Liver (tissue), 9 donors: Measurements from ENCODE around the gene PRELID1. TPM values are rescaled to one million over a fixed set of nuclear protein-coding genes. Genes with fewer than 3 reads are reported as not detected.

Experiments used
- DNase-seq: peaks from one replicate; pipeline ENCODE4 v3.0.0-alpha.2; 2017; ENCODE audit warnings: low spot score
- H3K27ac ChIP-seq, 2 donors: one replicate each; pipeline ENCODE4 v1.7.0; 2013; ENCODE audit warnings: inconsistent platforms in 2 of 2, low read length in 2 of 2, control low read depth in 1 of 2, low read depth in 1 of 2, mild to moderate bottlenecking in 1 of 2
- H3K27me3 ChIP-seq, 4 donors: one replicate each; pipeline versions ENCODE4 v1.6.1 to v1.7.0; 2013; ENCODE audit warnings: low read length in 3 of 4, inconsistent platforms in 1 of 4, mild to moderate bottlenecking in 1 of 4, moderate library complexity in 1 of 4; ENCODE audit not compliant: control insufficient read depth in 4 of 4, insufficient read depth in 4 of 4
- H3K36me3 ChIP-seq, 4 donors: one replicate each; pipeline versions ENCODE4 v1.6.1 to v1.7.0; 2013; ENCODE audit warnings: low read length in 3 of 4, mild to moderate bottlenecking in 3 of 4, low read depth in 1 of 4, moderate library complexity in 1 of 4; ENCODE audit not compliant: control insufficient read depth in 4 of 4, insufficient read depth in 3 of 4
- H3K4me1 ChIP-seq, 4 donors: one replicate each; pipeline versions ENCODE4 v1.6.1 to v1.7.0; 2013; ENCODE audit warnings: low read length in 3 of 4, mild to moderate bottlenecking in 3 of 4, moderate library complexity in 1 of 4; ENCODE audit not compliant: control insufficient read depth in 4 of 4, insufficient read depth in 4 of 4
- H3K4me3 ChIP-seq, 3 donors: one replicate each; pipeline versions ENCODE4 v1.6.1 to v1.7.0; 2013; ENCODE audit warnings: low read length in 3 of 3, control low read depth in 1 of 3, low read depth in 1 of 3, mild to moderate bottlenecking in 1 of 3
- H3K9ac ChIP-seq, 2 donors: one replicate each; pipeline ENCODE4 v1.7.0; 2013; ENCODE audit warnings: low read length in 2 of 2, mild to moderate bottlenecking in 2 of 2, moderate library complexity in 2 of 2, control low read depth in 1 of 2, low read depth in 1 of 2
- H3K9me3 ChIP-seq, 4 donors: one replicate each; pipeline versions ENCODE4 v1.6.1 to v1.7.0; 2013; ENCODE audit warnings: low read length in 3 of 4; ENCODE audit not compliant: control insufficient read depth in 4 of 4
- EGR1 ChIP-seq, 2 donors: IDR thresholded peaks; 2 replicates each; pipeline ENCODE4 v1.6.1; 2016 to 2018; ENCODE audit warnings: antibody characterized with exemption in 2 of 2, low read depth in 2 of 2
- FOXA1 ChIP-seq: IDR thresholded peaks from 2 replicates; pipeline ENCODE4 v1.6.1; 2016; ENCODE audit warnings: antibody characterized with exemption
- FOXA2 ChIP-seq: IDR thresholded peaks from 2 replicates; pipeline ENCODE4 v1.6.1; 2016; ENCODE audit warnings: antibody characterized with exemption
- GABPA ChIP-seq, 2 donors: IDR thresholded peaks in 1 of 2; conservative IDR thresholded peaks in 1 of 2; 2 replicates each; pipeline ENCODE4 v1.6.1; 2016; ENCODE audit warnings: antibody characterized with exemption in 2 of 2, mild to moderate bottlenecking in 1 of 2, moderate library complexity in 1 of 2
- HNF4A ChIP-seq, 2 donors: conservative IDR thresholded peaks; 2 replicates each; pipeline ENCODE4 v1.6.1; 2016; ENCODE audit warnings: antibody characterized with exemption in 2 of 2, mild to moderate bottlenecking in 2 of 2
- HNF4G ChIP-seq: IDR thresholded peaks from 2 replicates; pipeline ENCODE4 v1.6.1; 2016; ENCODE audit warnings: antibody characterized with exemption
- JUND ChIP-seq, 2 donors: IDR thresholded peaks; 2 replicates each; pipeline ENCODE4 v1.6.1; 2016; ENCODE audit warnings: antibody characterized with exemption in 2 of 2
- NR2F2 ChIP-seq: IDR thresholded peaks from 2 replicates; pipeline ENCODE4 v1.6.1; 2016; ENCODE audit warnings: antibody characterized with exemption
- RAD21 ChIP-seq, 2 donors: IDR thresholded peaks; 2 replicates each; pipeline ENCODE4 v1.6.1; 2016; ENCODE audit warnings: antibody characterized with exemption in 2 of 2, mild to moderate bottlenecking in 2 of 2
- RXRA ChIP-seq, 2 donors: IDR thresholded peaks; 2 replicates each; pipeline ENCODE4 v1.6.1; 2017 to 2018; ENCODE audit warnings: antibody characterized with exemption in 2 of 2, mild to moderate bottlenecking in 1 of 2
- SP1 ChIP-seq: IDR thresholded peaks from 2 replicates; pipeline ENCODE4 v1.6.1; 2018; ENCODE audit warnings: antibody characterized with exemption, mild to moderate bottlenecking
- TAF1 ChIP-seq: conservative IDR thresholded peaks from 2 replicates; pipeline ENCODE4 v1.6.1; 2016; ENCODE audit warnings: antibody characterized with exemption, mild to moderate bottlenecking
- YY1 ChIP-seq: IDR thresholded peaks from 2 replicates; pipeline ENCODE4 v1.6.1; 2016; ENCODE audit warnings: antibody characterized with exemption, mild to moderate bottlenecking
- WGBS: extraction: QIAGEN DNeasy Blood & Tissue Kit; methylation state at CpG from one replicate; pipeline ENCODE4 v1.1.7; 2013; 5-methylcytosine and 5-hydroxymethylcytosine counted together
- polyA plus RNA-seq, 2 donors: library from polyadenylated mRNA; stranded (reverse) in 1 of 2; unstranded in 1 of 2; fragments of 200-250 nt in 1 of 2; fragments of >200 nt in 1 of 2; fragmentation: Nextera tagmentation in 1 of 2; extraction: Ambion mirVana in 1 of 2; gene quantifications; one replicate each; pipeline versions ENCODE4 v1.2.1 to v1.2.3, GENCODE V29; 2013 to 2015
- total RNA-seq, 2 donors: library from RNA; depleted of rRNA; stranded (reverse); fragments of >200 nt; gene quantifications; one replicate each; pipeline ENCODE4 v1.2.3, GENCODE V29; 2014
- TF ChIP-seq, protein P1 (sequence below): IDR thresholded peaks from 2 replicates; pipeline ENCODE4 v1.6.1; 2016; ENCODE audit warnings: antibody characterized with exemption
- TF ChIP-seq, protein P2 (sequence below): IDR thresholded peaks from 2 replicates; pipeline ENCODE4 v1.6.1; 2016; ENCODE audit warnings: antibody characterized with exemption
- TF ChIP-seq, protein P3 (sequence below): IDR thresholded peaks from 2 replicates; pipeline ENCODE4 v1.6.1; 2016; ENCODE audit warnings: antibody characterized with exemption, mild to moderate bottlenecking
- TF ChIP-seq, protein P4 (sequence below): fragments of 150-350 bp; IDR thresholded peaks from 2 replicates; pipeline ENCODE4 v1.5.1; 2017; ENCODE audit warnings: improper control_type of control experiment, low read depth, low read length; ENCODE audit not compliant: missing input control
- TF ChIP-seq, protein P5 (sequence below): IDR thresholded peaks from 2 replicates; pipeline ENCODE4 v1.6.1; 2016; ENCODE audit warnings: antibody characterized with exemption
- donor health status: healthy.
- donor health status: healthy.
- donor health status: healthy.
- donor health status: healthy.
- donor health status: healthy.

PRELID1 gene
- total and polyA plus RNA-seq, 4 donors, result 47.9 to 200 (median 85.3) TPM

DNA sequence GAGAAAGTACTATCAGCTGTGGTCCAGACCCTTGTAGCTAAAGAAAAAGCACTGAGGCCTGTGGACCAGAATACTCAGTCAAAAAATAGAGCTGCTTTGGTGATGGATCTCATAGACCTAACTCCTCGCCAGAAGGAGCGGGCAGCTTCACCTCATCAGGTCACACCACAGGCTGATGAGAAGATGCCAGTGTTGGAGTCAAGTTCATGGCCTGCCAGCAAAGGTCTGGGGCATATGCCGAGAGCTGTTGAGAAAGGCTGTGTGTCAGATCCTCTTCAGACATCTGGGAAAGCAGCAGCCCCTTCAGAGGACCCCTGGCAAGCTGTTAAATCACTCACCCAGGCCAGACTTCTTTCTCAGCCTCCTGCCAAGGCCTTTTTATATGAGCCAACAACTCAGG is 9.0 kb upstream of the PRELID1 start (continued):
- TF ChIP-seq GABPA (IDR thresholded peaks at IDR 0.05 in 1 of 2, conservative IDR thresholded peaks at IDR 0.05 in 1 of 2) (no peak), JUND (IDR thresholded peaks at IDR 0.05) (no peak), HNF4G (no peak)

DNA sequence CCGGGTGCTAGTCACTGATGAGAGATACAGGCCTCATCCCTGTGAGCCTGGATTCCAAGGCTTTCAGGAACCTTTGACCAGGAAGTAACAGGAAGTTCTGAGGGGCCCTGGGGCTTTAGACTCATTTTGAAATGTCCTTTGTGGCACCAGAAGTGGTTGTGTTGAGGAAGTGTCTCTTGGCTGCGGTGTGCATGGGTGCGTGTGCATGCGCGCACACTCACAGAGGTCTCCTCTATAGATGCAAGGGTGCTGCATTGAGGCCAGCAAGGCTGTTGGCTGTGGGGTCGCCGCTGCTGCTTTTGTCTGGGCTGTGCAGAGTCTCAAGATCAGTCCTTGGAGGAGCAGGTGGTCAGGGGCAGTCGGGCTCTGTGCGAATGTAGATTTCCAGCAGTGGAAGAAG is 7.7 kb upstream of the PRELID1 start:
- no peak overlapping the region for H3K9ac ChIP-seq
- peaks cover 7 to 47% (median 44%) of the 10 kb centered on the region in 4 donors for H3K36me3 ChIP-seq
- no peak for DNase-seq
- no peaks in the 10 kb centered on the region for H3K9me3 ChIP-seq
- WGBS, result 89% methylated on average over 9 of the region's 9 CpGs
- H3K4me1 ChIP-seq, result peaks cover 0 to 6% (median 5%) of the 10 kb centered on the region in 4 donors
- H3K27ac ChIP-seq, result no peak overlapping the region
- TF ChIP-seq YY1 (no peak), FOXA1 (no peak), JUND (IDR thresholded peaks at IDR 0.05) (no peak), FOXA2 (no peak), EGR1 (IDR thresholded peaks at IDR 0.05; ENCODE audit: low read depth in 2 of 2) (no peak), HNF4A (conservative IDR thresholded peaks at IDR 0.05) (no peak), TAF1 (no peak), RAD21 (IDR thresholded peaks at IDR 0.05) (no peak), NR2F2 (no peak), RXRA (IDR thresholded peaks at IDR 0.05) (no peak), HNF4G (no peak), SP1 (no peak), GABPA (IDR thresholded peaks at IDR 0.05 in 1 of 2, conservative IDR thresholded peaks at IDR 0.05 in 1 of 2) (no peak)
- TF ChIP-seq, protein P1, sequence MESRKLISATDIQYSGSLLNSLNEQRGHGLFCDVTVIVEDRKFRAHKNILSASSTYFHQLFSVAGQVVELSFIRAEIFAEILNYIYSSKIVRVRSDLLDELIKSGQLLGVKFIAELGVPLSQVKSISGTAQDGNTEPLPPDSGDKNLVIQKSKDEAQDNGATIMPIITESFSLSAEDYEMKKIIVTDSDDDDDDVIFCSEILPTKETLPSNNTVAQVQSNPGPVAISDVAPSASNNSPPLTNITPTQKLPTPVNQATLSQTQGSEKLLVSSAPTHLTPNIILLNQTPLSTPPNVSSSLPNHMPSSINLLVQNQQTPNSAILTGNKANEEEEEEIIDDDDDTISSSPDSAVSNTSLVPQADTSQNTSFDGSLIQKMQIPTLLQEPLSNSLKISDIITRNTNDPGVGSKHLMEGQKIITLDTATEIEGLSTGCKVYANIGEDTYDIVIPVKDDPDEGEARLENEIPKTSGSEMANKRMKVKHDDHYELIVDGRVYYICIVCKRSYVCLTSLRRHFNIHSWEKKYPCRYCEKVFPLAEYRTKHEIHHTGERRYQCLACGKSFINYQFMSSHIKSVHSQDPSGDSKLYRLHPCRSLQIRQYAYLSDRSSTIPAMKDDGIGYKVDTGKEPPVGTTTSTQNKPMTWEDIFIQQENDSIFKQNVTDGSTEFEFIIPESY, result no peak
- TF ChIP-seq, protein P2, sequence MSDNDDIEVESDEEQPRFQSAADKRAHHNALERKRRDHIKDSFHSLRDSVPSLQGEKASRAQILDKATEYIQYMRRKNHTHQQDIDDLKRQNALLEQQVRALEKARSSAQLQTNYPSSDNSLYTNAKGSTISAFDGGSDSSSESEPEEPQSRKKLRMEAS, result no peak
- TF ChIP-seq, protein P3, sequence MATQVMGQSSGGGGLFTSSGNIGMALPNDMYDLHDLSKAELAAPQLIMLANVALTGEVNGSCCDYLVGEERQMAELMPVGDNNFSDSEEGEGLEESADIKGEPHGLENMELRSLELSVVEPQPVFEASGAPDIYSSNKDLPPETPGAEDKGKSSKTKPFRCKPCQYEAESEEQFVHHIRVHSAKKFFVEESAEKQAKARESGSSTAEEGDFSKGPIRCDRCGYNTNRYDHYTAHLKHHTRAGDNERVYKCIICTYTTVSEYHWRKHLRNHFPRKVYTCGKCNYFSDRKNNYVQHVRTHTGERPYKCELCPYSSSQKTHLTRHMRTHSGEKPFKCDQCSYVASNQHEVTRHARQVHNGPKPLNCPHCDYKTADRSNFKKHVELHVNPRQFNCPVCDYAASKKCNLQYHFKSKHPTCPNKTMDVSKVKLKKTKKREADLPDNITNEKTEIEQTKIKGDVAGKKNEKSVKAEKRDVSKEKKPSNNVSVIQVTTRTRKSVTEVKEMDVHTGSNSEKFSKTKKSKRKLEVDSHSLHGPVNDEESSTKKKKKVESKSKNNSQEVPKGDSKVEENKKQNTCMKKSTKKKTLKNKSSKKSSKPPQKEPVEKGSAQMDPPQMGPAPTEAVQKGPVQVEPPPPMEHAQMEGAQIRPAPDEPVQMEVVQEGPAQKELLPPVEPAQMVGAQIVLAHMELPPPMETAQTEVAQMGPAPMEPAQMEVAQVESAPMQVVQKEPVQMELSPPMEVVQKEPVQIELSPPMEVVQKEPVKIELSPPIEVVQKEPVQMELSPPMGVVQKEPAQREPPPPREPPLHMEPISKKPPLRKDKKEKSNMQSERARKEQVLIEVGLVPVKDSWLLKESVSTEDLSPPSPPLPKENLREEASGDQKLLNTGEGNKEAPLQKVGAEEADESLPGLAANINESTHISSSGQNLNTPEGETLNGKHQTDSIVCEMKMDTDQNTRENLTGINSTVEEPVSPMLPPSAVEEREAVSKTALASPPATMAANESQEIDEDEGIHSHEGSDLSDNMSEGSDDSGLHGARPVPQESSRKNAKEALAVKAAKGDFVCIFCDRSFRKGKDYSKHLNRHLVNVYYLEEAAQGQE, result no peak
- TF ChIP-seq, protein P4, sequence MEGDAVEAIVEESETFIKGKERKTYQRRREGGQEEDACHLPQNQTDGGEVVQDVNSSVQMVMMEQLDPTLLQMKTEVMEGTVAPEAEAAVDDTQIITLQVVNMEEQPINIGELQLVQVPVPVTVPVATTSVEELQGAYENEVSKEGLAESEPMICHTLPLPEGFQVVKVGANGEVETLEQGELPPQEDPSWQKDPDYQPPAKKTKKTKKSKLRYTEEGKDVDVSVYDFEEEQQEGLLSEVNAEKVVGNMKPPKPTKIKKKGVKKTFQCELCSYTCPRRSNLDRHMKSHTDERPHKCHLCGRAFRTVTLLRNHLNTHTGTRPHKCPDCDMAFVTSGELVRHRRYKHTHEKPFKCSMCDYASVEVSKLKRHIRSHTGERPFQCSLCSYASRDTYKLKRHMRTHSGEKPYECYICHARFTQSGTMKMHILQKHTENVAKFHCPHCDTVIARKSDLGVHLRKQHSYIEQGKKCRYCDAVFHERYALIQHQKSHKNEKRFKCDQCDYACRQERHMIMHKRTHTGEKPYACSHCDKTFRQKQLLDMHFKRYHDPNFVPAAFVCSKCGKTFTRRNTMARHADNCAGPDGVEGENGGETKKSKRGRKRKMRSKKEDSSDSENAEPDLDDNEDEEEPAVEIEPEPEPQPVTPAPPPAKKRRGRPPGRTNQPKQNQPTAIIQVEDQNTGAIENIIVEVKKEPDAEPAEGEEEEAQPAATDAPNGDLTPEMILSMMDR, result no peak
- TF ChIP-seq, protein P5, sequence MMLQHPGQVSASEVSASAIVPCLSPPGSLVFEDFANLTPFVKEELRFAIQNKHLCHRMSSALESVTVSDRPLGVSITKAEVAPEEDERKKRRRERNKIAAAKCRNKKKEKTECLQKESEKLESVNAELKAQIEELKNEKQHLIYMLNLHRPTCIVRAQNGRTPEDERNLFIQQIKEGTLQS, result no peak
- H3K27me3 ChIP-seq, result no peaks in the 10 kb centered on the region
- no peak overlapping the region for H3K4me3 ChIP-seq
